GM06990 (cell line): ENCODE measurements around the gene CTAGE15.
A peak's percentile ranks its signal among the peaks of the same experiment; 100 is the strongest.
"Not testable (repeated sequence)": the region's sequence is repeated elsewhere in the genome, so short reads cannot be mapped to it uniquely, and the experiment has no call there.

Experiments
- DNase-seq: peaks from one replicate; pipeline ENCODE4 v3.0.0-alpha.2; 2011; ENCODE audit not compliant: insufficient read length; ENCODE audit errors: extremely low read depth
- H3K27me3 ChIP-seq: replicated peaks from 2 replicates; pipeline ENCODE4 v1.6.0; 2011; ENCODE audit warnings: low read length; ENCODE audit not compliant: control insufficient read depth, insufficient read depth
- H3K36me3 ChIP-seq: 2 replicates; pipeline ENCODE4 v1.5.1; 2011; ENCODE audit warnings: low read length; ENCODE audit not compliant: control insufficient read depth, insufficient read depth
- H3K4me3 ChIP-seq: replicated peaks from 2 replicates; pipeline ENCODE4 v1.5.1; 2011; ENCODE audit warnings: low read depth, mild to moderate bottlenecking, control low read depth, low read length
- TF ChIP-seq, protein P1 (sequence below): IDR thresholded peaks from 2 replicates; pipeline ENCODE4 v1.5.1; 2011; ENCODE audit warnings: low read length, control low read depth, mild to moderate bottlenecking, inconsistent platforms; ENCODE audit not compliant: insufficient read depth, poor library complexity, severe bottlenecking

Gene CTAGE15

DNA sequence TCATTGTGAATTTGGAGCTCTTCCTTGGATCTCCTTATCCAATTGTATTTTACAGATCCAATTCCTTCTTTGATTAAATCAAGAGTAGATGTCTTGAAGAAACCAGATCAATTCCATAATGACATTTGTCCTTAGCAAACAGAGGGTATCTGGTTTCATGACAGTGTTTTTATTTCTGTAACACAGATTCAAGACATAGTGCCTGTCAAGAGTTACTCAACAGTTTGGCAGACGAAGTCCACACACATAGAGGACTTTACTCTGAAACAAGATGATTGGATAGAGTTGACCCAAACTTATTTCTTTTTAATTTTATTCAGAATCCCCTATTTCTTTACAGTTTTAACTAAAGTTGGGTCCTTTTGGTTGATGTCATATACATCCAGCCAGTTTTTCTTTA is 34.5 kb downstream of the CTAGE15 start:
- H3K4me3 ChIP-seq, H3K36me3 ChIP-seq, H3K27me3 ChIP-seq, DNase-seq: not testable (repeated sequence)

DNA sequence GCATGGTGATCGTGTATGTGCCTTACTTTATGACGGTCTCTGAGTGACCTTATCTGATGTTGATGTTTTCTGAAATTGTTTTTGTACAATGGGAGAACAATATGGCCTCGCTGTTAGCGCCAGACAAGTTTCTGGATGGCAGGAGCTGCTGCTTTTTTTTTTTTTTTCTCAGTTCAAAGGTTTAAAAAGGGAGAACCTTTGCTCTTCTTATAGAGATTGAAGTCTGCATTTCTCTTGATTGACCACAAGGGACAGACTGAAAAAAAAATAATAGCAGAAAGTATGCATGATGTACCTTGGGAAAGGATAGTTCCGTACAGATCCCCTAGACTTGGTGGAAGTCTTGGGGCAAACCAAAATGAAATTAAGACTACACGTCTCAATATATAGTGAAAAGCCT is 43.9 kb downstream of the CTAGE15 start:
- H3K27me3 ChIP-seq, DNase-seq, H3K36me3 ChIP-seq, H3K4me3 ChIP-seq: not testable (repeated sequence)

DNA sequence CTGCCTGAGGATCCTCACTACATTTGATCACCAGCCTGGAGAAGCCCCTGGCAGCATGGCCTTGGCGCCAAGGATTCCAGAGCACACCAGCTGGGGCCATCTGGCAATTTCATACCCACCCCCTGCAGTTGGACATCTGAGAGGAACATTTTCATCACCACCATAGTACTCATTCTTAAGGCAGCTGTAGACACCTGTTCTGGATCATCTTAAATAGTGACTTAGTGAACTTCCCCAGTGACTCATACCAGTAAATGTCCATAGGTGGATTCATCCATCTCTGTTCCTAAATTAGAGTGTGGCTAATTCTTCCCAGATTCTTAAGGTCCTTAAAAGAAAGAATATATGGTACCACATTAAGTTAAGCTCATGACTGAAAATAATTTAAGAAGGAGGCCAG is 45.6 kb downstream of the CTAGE15 start:
- H3K27me3 ChIP-seq, H3K4me3 ChIP-seq, DNase-seq, H3K36me3 ChIP-seq: not testable (repeated sequence)

DNA sequence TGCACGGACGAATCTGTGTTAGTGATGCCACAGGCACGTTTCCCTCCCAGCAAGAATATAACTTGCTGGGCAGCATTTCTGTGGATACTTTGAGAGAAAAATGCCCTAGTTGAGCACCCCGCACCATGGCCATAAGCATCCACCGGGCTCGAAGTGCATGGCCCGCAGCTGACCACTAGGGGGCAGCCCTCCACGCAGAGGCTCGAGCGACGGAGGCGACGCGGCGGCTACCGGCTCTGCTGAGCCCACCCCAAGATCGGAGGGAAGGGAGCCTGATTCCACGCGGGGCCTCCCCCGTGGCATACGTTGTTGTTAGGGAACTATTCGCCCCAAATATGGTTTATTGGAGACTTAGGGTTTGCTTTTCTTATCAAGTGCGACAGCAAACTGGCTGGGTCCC is 48.5 kb downstream of the CTAGE15 start:
- H3K27me3 ChIP-seq, H3K4me3 ChIP-seq, DNase-seq, H3K36me3 ChIP-seq: not testable (repeated sequence)
- TF ChIP-seq, protein P1, sequence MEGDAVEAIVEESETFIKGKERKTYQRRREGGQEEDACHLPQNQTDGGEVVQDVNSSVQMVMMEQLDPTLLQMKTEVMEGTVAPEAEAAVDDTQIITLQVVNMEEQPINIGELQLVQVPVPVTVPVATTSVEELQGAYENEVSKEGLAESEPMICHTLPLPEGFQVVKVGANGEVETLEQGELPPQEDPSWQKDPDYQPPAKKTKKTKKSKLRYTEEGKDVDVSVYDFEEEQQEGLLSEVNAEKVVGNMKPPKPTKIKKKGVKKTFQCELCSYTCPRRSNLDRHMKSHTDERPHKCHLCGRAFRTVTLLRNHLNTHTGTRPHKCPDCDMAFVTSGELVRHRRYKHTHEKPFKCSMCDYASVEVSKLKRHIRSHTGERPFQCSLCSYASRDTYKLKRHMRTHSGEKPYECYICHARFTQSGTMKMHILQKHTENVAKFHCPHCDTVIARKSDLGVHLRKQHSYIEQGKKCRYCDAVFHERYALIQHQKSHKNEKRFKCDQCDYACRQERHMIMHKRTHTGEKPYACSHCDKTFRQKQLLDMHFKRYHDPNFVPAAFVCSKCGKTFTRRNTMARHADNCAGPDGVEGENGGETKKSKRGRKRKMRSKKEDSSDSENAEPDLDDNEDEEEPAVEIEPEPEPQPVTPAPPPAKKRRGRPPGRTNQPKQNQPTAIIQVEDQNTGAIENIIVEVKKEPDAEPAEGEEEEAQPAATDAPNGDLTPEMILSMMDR, result peak; percentile 17

DNA sequence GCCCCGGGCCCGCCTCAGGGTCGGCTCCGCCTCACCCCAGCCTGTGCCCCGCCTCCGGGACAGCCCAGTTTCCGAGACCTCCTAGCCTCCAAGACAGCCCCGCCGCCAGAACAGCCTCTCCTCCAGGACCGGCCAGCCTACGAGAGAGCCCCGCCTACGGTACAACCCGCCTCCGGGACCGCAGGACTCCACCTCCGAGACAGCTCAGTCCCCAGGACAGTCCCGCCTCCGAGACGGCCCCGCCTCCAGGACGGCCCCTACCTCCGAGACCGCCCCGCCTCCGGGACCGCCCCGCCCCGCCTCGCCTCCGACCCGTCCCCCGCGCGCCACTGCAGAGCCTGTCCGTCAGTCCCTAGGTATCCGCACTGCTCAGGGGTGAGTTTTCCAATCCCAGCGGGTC is 49.0 kb downstream of the CTAGE15 start, which contains the start of gene TCAF2:
TSS of gene TCAF2 (plus strand) at position 329 of the 400 bp plus-strand sequence.
- not testable (repeated sequence) for DNase-seq, H3K27me3 ChIP-seq, H3K36me3 ChIP-seq
- peak within 1 kb of the TSS; percentile 14; the same call in 1 of the 2 replicates for H3K4me3 ChIP-seq

DNA sequence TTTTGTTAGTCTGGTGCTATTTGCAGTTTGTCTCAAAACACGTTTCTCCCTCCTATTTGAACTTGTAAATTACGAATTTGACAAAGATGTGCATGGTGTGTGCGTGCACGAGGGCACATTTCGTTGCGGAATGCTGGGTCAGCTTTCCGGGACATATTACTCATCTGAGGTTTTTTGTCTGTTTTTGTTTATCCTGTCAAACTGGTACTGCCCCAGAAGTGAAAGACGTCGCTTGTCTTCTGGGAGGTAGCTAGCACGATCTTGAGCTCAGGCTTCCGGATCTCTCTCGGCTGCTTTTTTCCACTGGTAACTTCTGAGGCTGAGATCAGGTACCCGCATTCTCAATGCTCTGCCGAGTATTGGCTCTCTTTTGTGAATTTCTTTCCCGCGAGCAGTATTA is 49.6 kb downstream of the CTAGE15 start:
- H3K36me3 ChIP-seq, H3K4me3 ChIP-seq, DNase-seq, H3K27me3 ChIP-seq: not testable (repeated sequence)

DNA sequence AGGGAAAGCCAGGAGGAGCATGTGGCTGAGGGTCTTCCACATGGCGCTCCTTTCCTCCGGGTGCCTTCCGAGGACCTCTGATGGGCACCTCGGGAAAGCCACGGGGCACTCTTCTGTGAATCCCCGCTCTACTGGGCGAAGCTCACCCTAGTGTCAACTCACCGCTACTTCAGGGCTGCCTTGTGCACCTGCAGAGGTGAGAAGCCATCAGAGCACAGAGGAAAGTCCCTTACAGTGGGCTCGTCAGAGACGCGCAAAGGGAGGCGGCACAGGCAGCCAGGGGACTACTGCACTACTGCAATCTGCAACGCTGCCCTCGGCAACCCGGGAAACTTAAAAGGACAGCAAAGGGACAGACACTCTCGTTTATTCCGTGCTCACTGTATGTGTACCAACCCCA is 50.5 kb downstream of the CTAGE15 start:
- not testable (repeated sequence) for DNase-seq, H3K36me3 ChIP-seq, H3K27me3 ChIP-seq, H3K4me3 ChIP-seq
